ENCODE data around the gene RBFOX2. TPM values are rescaled to one million over a fixed set of nuclear protein-coding genes. Genes with fewer than 3 reads are reported as not detected.

Gene RBFOX2
- total and polyA plus RNA-seq, 2 of the 8 experiments (the other 6 are each of a cell fraction or from before 2014, with no cell fraction given) = 121 to 122 TPM

- Histone ChIP-seq H3K9ac (replicated peaks in 1 of 4; ENCODE audit: extremely low read depth in 1 of 4, low read depth in 3 of 4, low read length in 3 of 4) (no peak overlapping the region), H2BK20ac (ENCODE audit: low read length) (no peak overlapping the region), H3K4me3 (ENCODE audit: extremely low read depth in 1 of 4, insufficient read depth in 2 of 4, low read depth in 3 of 4, low read length in 4 of 4) (no peak overlapping the region), H3K18ac (ENCODE audit: extremely low read depth, low read length) (no peak overlapping the region), H3K23ac (ENCODE audit: insufficient read length) (no peak overlapping the region), H2AFZ (ENCODE audit: low read length) (no peak overlapping the region), H2BK5ac (ENCODE audit: low read depth, low read length) (no peak overlapping the region), H3K27me3 (replicated peaks in 1 of 4; ENCODE audit: control insufficient read depth in 3 of 4, extremely low read depth in 1 of 4, insufficient read depth in 3 of 4, low read length in 3 of 4) (no peaks in the 10 kb centered on the region), H3K27ac (ENCODE audit: low read depth, low read length) (no peak overlapping the region), H4K20me1 (replicated peaks in 1 of 2; ENCODE audit: control insufficient read depth in 1 of 2, insufficient read depth in 2 of 2, low read length in 2 of 2) (no peaks in the 10 kb centered on the region), H4K5ac (ENCODE audit: insufficient read length, low read depth, low read length) (no peak overlapping the region), H2BK120ac (replicated peaks; ENCODE audit: low read depth, low read length) (no peak overlapping the region), H2AK5ac (ENCODE audit: low read depth, low read length) (no peak overlapping the region), H3K36me3 (ENCODE audit: control insufficient read depth in 2 of 4, insufficient read depth in 4 of 4, low read length in 3 of 4) (no peaks in the 10 kb centered on the region), H3K9me3 (ENCODE audit: insufficient read depth in 2 of 2, low read depth in 1 of 2, low read length in 1 of 2) (no peaks in the 10 kb centered on the region), H3K79me1 (ENCODE audit: low read depth, low read length) (no peaks in the 10 kb centered on the region), H2BK15ac (ENCODE audit: low read length) (no peak overlapping the region), H4K8ac (ENCODE audit: extremely low read depth, insufficient read depth, low read length) (no peak overlapping the region), H3K14ac (ENCODE audit: insufficient read length) (no peak overlapping the region), H4K91ac (replicated peaks; ENCODE audit: insufficient read length, low read length) (no peak overlapping the region), H3K79me2 (ENCODE audit: control insufficient read depth in 1 of 2, insufficient read depth in 2 of 2, low read length in 2 of 2) (no peaks in the 10 kb centered on the region), H2BK12ac (ENCODE audit: low read depth, low read length) (no peak overlapping the region), H3K56ac (replicated peaks; ENCODE audit: insufficient read length, low read depth, low read length) (no peak overlapping the region), H3K4ac (replicated peaks; ENCODE audit: insufficient read length, low read depth, low read length) (no peak overlapping the region), H3K4me1 (replicated peaks in 1 of 4; ENCODE audit: control insufficient read depth in 3 of 4, insufficient read depth in 4 of 4, low read length in 3 of 4) (no peaks in the 10 kb centered on the region), H3K4me2 (ENCODE audit: insufficient read depth in 1 of 2, low read depth in 2 of 2, low read length in 2 of 2) (no peak overlapping the region), H3K23me2 (ENCODE audit: low read depth, low read length) (no peaks in the 10 kb centered on the region)
- ChIA-PET CTCF (ENCODE audit: partially characterized antibody) (interaction anchor here (0.9 to 3.4 kb wide), 5 partner anchors 7 to 141 kb away, joined by 3 to 27 read pairs (median 4); no protein-coding TSS in a partner anchor), POLR2A (ENCODE audit: partially characterized antibody) (no interaction called here)
- 83% methylated on average over 6 of the region's 6 CpGs; no CpG with 5 or more reads in 1 of the 2 experiments for WGBS, 2 experiments (ENCODE audit: extremely low coverage in 1 of 2, insufficient coverage in 1 of 2, insufficient read length in 1 of 2, insufficient replicate concordance in 2 of 2, low coverage in 1 of 2, low lambda C conversion rate in 2 of 2, missing lambda C conversion rate in 1 of 2)
- FAIRE-seq = no peak
- DNase-seq (ENCODE audit: low read depth in 1 of 2, low spot score in 2 of 2) = no peak
- TF ChIP-seq KDM4A (IDR thresholded peaks at IDR 0.05; ENCODE audit: low read depth, low read length, severe bottlenecking) (no peak), POLR2A (IDR thresholded peaks at IDR 0.05; ENCODE audit: control extremely low read depth in 1 of 2, low read depth in 2 of 2, low read length in 2 of 2) (no peak), RAD21 (IDR thresholded peaks at IDR 0.05 in 1 of 2, conservative IDR thresholded peaks at IDR 0.05 in 1 of 2; ENCODE audit: low read depth in 2 of 2, low read length in 2 of 2) (no peak), JUN (IDR thresholded peaks at IDR 0.05; ENCODE audit: low read depth, low read length) (no peak), RBBP5 (IDR thresholded peaks at IDR 0.05; ENCODE audit: borderline replicate concordance, low read depth, low read length) (no peak), FOSL1 (IDR thresholded peaks at IDR 0.05; ENCODE audit: insufficient read depth, low read depth, low read length) (no peak), PHF8 (conservative IDR thresholded peaks at IDR 0.05; ENCODE audit: low read depth, low read length) (no peak), SAP30 (IDR thresholded peaks at IDR 0.05; ENCODE audit: insufficient read depth, insufficient replicate concordance, low read length) (no peak), BCL11A (IDR thresholded peaks at IDR 0.05; ENCODE audit: low read depth in 2 of 2, low read length in 2 of 2) (no peak), HDAC2 (IDR thresholded peaks at IDR 0.05; ENCODE audit: borderline replicate concordance in 1 of 2, low read depth in 2 of 2, low read length in 2 of 2) (no peak), EGR1 (IDR thresholded peaks at IDR 0.05; ENCODE audit: borderline replicate concordance, low read depth, low read length) (no peak)
Measured at GRCh38 chr22:36077271-36077670, 48.6 kb upstream of the RBFOX2 start.

Data from H1 (cell line).